H9 (cell line): ENCODE results near the gene EPHB2. TPM values are rescaled to one million over a fixed set of nuclear protein-coding genes. Genes with fewer than 3 reads are reported as not detected.

Experiments
- DNase-seq: peaks from one replicate; pipeline ENCODE4 v3.0.0-alpha.2; 2017
- H2AFZ ChIP-seq: one replicate; pipeline ENCODE4 v1.6.1; 2013; ENCODE audit warnings: mild to moderate bottlenecking, low read length, control low read depth, moderate library complexity
- H2AK5ac ChIP-seq: 2 replicates; pipeline ENCODE4 v1.6.1; 2013; ENCODE audit warnings: low read length, control low read depth, mixed read lengths; ENCODE audit not compliant: insufficient read length
- H2BK120ac ChIP-seq: one replicate; pipeline ENCODE4 v1.6.1; 2013; ENCODE audit warnings: low read depth, mild to moderate bottlenecking, low read length, control low read depth, inconsistent platforms; ENCODE audit not compliant: poor library complexity, severe bottlenecking
- H2BK12ac ChIP-seq: 2 replicates; pipeline ENCODE4 v1.6.1; 2013; ENCODE audit warnings: low read length, control low read depth, mixed read lengths, low read depth; ENCODE audit not compliant: insufficient read length
- H2BK15ac ChIP-seq: 2 replicates; pipeline ENCODE4 v1.6.1; 2013; ENCODE audit warnings: low read depth, low read length, control low read depth
- H2BK20ac ChIP-seq: one replicate; pipeline ENCODE4 v1.6.1; 2013; ENCODE audit warnings: low read depth, mild to moderate bottlenecking, low read length, control low read depth, inconsistent platforms; ENCODE audit not compliant: poor library complexity, severe bottlenecking
- H2BK5ac ChIP-seq: 2 replicates; pipeline ENCODE4 v1.6.1; 2013; ENCODE audit warnings: low read length, control low read depth, mixed read lengths; ENCODE audit not compliant: insufficient read length
- H3K14ac ChIP-seq: 2 replicates; pipeline ENCODE4 v1.6.1; 2013; ENCODE audit warnings: low read length, control low read depth; ENCODE audit not compliant: insufficient read depth
- H3K18ac ChIP-seq: 2 replicates; pipeline ENCODE4 v1.6.1; 2013; ENCODE audit warnings: low read depth, mild to moderate bottlenecking, mixed read lengths, low read length, control low read depth; ENCODE audit not compliant: insufficient read length
- H3K23ac ChIP-seq: 2 replicates; pipeline ENCODE4 v1.6.1; 2013; ENCODE audit warnings: low read length, control low read depth, mixed read lengths, low read depth; ENCODE audit not compliant: insufficient read length
- H3K23me2 ChIP-seq: 2 replicates; pipeline ENCODE4 v1.6.1; 2013; ENCODE audit warnings: low read depth, mild to moderate bottlenecking, mixed read lengths, low read length, control low read depth; ENCODE audit not compliant: insufficient read length, poor library complexity, severe bottlenecking
- H3K27ac ChIP-seq: 2 replicates; pipeline ENCODE4 v1.5.1; 2013; ENCODE audit warnings: low read length, control low read depth, mixed read lengths, low read depth; ENCODE audit not compliant: insufficient read length
- H3K27me3 ChIP-seq: 2 replicates; pipeline ENCODE4 v1.6.1; 2013; ENCODE audit warnings: low read length, control low read depth, inconsistent platforms; ENCODE audit not compliant: insufficient read depth
- H3K4ac ChIP-seq: 2 replicates; pipeline ENCODE4 v1.6.1; 2013; ENCODE audit warnings: low read depth, mild to moderate bottlenecking, control low read depth, inconsistent platforms, low read length, moderate library complexity
- H3K4me1 ChIP-seq: 2 replicates; pipeline ENCODE4 v1.6.1; 2013; ENCODE audit warnings: low read length, control low read depth, inconsistent platforms; ENCODE audit not compliant: insufficient read depth
- H3K4me2 ChIP-seq: 2 replicates; pipeline ENCODE4 v1.6.1; 2013; ENCODE audit warnings: low read length, control low read depth, mixed read lengths; ENCODE audit not compliant: insufficient read length, insufficient read depth
- H3K56ac ChIP-seq: 2 replicates; pipeline ENCODE4 v1.6.1; 2013; ENCODE audit warnings: low read depth, mild to moderate bottlenecking, mixed read lengths, low read length, control low read depth; ENCODE audit not compliant: insufficient read length
- H3K79me1 ChIP-seq: 2 replicates; pipeline ENCODE4 v1.6.1; 2013; ENCODE audit warnings: low read depth, mild to moderate bottlenecking, moderate library complexity, low read length, control low read depth, inconsistent platforms; ENCODE audit not compliant: insufficient read depth, poor library complexity, severe bottlenecking
- H3K79me2 ChIP-seq: 2 replicates; pipeline ENCODE4 v1.6.1; 2013; ENCODE audit warnings: low read length, control low read depth, inconsistent platforms; ENCODE audit not compliant: insufficient read depth
- H3K9ac ChIP-seq: 2 replicates; pipeline ENCODE4 v1.6.1; 2013; ENCODE audit warnings: low read length, control low read depth, mixed read lengths; ENCODE audit not compliant: insufficient read length; ENCODE audit errors: extremely low read depth
- H3K9me3 ChIP-seq: one replicate; pipeline ENCODE4 v1.6.1; 2013; ENCODE audit warnings: low read depth, low read length, inconsistent platforms; ENCODE audit not compliant: control insufficient read depth
- H3T11ph ChIP-seq: one replicate; pipeline ENCODE4 v1.6.1; 2013; ENCODE audit warnings: mild to moderate bottlenecking, low read length, control low read depth, inconsistent platforms
- H4K20me1 ChIP-seq: one replicate; pipeline ENCODE4 v1.6.1; 2013; ENCODE audit not compliant: control insufficient read depth, insufficient read length, insufficient read depth
- H4K5ac ChIP-seq: 2 replicates; pipeline ENCODE4 v1.6.1; 2013; ENCODE audit warnings: low read depth, mild to moderate bottlenecking, mixed read lengths, low read length, control low read depth; ENCODE audit not compliant: insufficient read length
- H4K8ac ChIP-seq: replicated peaks from 2 replicates; pipeline ENCODE4 v1.6.1; 2013; ENCODE audit warnings: low read length, control low read depth, mixed read lengths, low read depth; ENCODE audit not compliant: insufficient read length
- H4K91ac ChIP-seq: 2 replicates; pipeline ENCODE4 v1.6.1; 2013; ENCODE audit warnings: low read depth, mild to moderate bottlenecking, moderate library complexity, mixed read lengths, low read length, control low read depth; ENCODE audit not compliant: insufficient read length
- H3K27ac Mint-ChIP-seq, 3 experiments: 2 replicates in 2 of 3; 3 replicates in 1 of 3; pipeline ENCODE4 v1.8.0; 2020 to 2021; ENCODE audit warnings: mixed read lengths in 3 of 3, mild to moderate bottlenecking in 1 of 3, moderate library complexity in 1 of 3
- H3K27me3 Mint-ChIP-seq: 2 replicates; pipeline ENCODE4 v1.8.0; 2021; ENCODE audit warnings: low read depth, mild to moderate bottlenecking, moderate library complexity, mixed read lengths
- H3K36me3 Mint-ChIP-seq, 3 experiments: 2 replicates in 2 of 3; 3 replicates in 1 of 3; pipeline ENCODE4 v1.8.0; 2020 to 2021; ENCODE audit warnings: low read depth in 3 of 3, mixed read lengths in 3 of 3; ENCODE audit not compliant: insufficient read depth in 1 of 3
- H3K4me1 Mint-ChIP-seq, 2 experiments: 2 replicates each; pipeline ENCODE4 v1.8.0; 2020; ENCODE audit warnings: mixed read lengths in 2 of 2
- H3K4me3 Mint-ChIP-seq, 2 experiments: 2 replicates in 1 of 2; 3 replicates in 1 of 2; pipeline ENCODE4 v1.8.0; 2020 to 2021; ENCODE audit warnings: mild to moderate bottlenecking in 2 of 2, mixed read lengths in 2 of 2, moderate library complexity in 1 of 2
- H3K9me3 Mint-ChIP-seq, 2 experiments: 2 replicates in 1 of 2; 3 replicates in 1 of 2; pipeline ENCODE4 v1.8.0; 2020; ENCODE audit warnings: mild to moderate bottlenecking in 2 of 2, mixed read lengths in 2 of 2, moderate library complexity in 1 of 2
- CTCF ChIP-seq: fragments of 200-600 bp; sonication (generic); conservative IDR thresholded peaks from 3 replicates; pipeline ENCODE4 v1.8.0; 2021; ENCODE audit warnings: antibody characterized with exemption, mild to moderate bottlenecking
- WGBS: extraction: QIAGEN DNeasy Blood & Tissue Kit; methylation state at CpG from one replicate; pipeline ENCODE4 v1.1.7; 2013; ENCODE audit warnings: missing lambda C conversion rate, low lambda C conversion rate, mixed read lengths; ENCODE audit not compliant: insufficient read length; ENCODE audit errors: extremely low coverage; 5-methylcytosine and 5-hydroxymethylcytosine counted together
- total RNA-seq: library from RNA; stranded (reverse); gene quantifications from 2 replicates; pipeline ENCODE4 v1.2.1, GENCODE V29; 2021

Gene EPHB2
- total RNA-seq, 1 experiment from 2014 or later: 9.5 TPM

- no peak overlapping the region for H4K91ac ChIP-seq
- H2AK5ac ChIP-seq: no peak overlapping the region
- no peak for DNase-seq
- H3K4me1 ChIP-seq: 0 out of 2 replicates have a peak, but pooled peaks cover 2% of the 10 kb centered on the region
- no peak overlapping the region for H3K27ac ChIP-seq
- no peak overlapping the region for H2BK15ac ChIP-seq
- no peak overlapping the region for H3K14ac ChIP-seq
- H3K4ac ChIP-seq: no peak overlapping the region
- H4K5ac ChIP-seq: no peak overlapping the region
- no peaks in the 10 kb centered on the region for H3K79me1 ChIP-seq
- no peak overlapping the region for H4K8ac ChIP-seq
- no peak overlapping the region for H2BK120ac ChIP-seq
- H3K27ac Mint-ChIP-seq: no peak overlapping the region; a peak in 1 of 7 replicates
- no peak overlapping the region for H3K56ac ChIP-seq
- no peak overlapping the region for H2BK5ac ChIP-seq
- no peaks in the 10 kb centered on the region for H3K27me3 ChIP-seq
- no peak for TF ChIP-seq CTCF
- H3K27me3 Mint-ChIP-seq: no peaks in the 10 kb centered on the region; the same call in 1 of the 2 replicates
- no peak overlapping the region for H3K4me3 Mint-ChIP-seq
- no peaks in the 10 kb centered on the region for H3K23me2 ChIP-seq
- H3K79me2 ChIP-seq: no peaks in the 10 kb centered on the region
- H3K36me3 Mint-ChIP-seq: no peaks in the 10 kb centered on the region
- no peaks in the 10 kb centered on the region for H3K9me3 ChIP-seq
- no peaks in the 10 kb centered on the region for H3K9me3 Mint-ChIP-seq
- H4K20me1 ChIP-seq: no peaks in the 10 kb centered on the region
- H2AFZ ChIP-seq: no peak overlapping the region
- WGBS: no CpG with 5 or more reads among the region's 6 CpGs
- no peak overlapping the region for H3K18ac ChIP-seq
- H3K4me2 ChIP-seq: no peak overlapping the region
- no peak overlapping the region for H3K23ac ChIP-seq
- H3K4me1 Mint-ChIP-seq: peaks cover 41 to 57% of the 10 kb centered on the region in 2 experiments
- no peak overlapping the region for H2BK20ac ChIP-seq
- no peak overlapping the region for H3T11ph ChIP-seq
- H3K9ac ChIP-seq: no peak overlapping the region
- no peak overlapping the region for H2BK12ac ChIP-seq
These were observed 140.0 kb downstream of the EPHB2 start for GRCh38 chr1:22850681-22851080.
